ENCODE measurements around the gene NEDD4L. TPM values are rescaled to one million over a fixed set of nuclear protein-coding genes. Genes with fewer than 3 reads are reported as not detected.

The NEDD4L gene
- polyA plus RNA-seq, 1 experiment, result 14.1 TPM

GRCh38 chr18:58207520-58208152 lies 163.6 kb downstream of the NEDD4L start:
- Histone ChIP-seq H3K4me3 (ENCODE audit: low read depth, low read length) (no peak overlapping the region), H3K27me3 (ENCODE audit: control insufficient read depth, insufficient read depth, low read length) (no peaks in the 10 kb centered on the region), H3K36me3 (ENCODE audit: control insufficient read depth, insufficient read depth, low read length) (no peaks in the 10 kb centered on the region)
- DNase-seq (ENCODE audit: low read depth), result no peak
- POLR2A ChIA-PET, result interaction anchor here (0.6 kb wide), 1 partner anchor 14 kb away, joined by 6 read pairs; no protein-coding TSS in a partner anchor
- CTCF ChIA-PET, result no interaction called here
- no peak for TF ChIP-seq CTCF (IDR thresholded peaks at IDR 0.05; ENCODE audit: insufficient read depth, low read depth, low read length)

DNA sequence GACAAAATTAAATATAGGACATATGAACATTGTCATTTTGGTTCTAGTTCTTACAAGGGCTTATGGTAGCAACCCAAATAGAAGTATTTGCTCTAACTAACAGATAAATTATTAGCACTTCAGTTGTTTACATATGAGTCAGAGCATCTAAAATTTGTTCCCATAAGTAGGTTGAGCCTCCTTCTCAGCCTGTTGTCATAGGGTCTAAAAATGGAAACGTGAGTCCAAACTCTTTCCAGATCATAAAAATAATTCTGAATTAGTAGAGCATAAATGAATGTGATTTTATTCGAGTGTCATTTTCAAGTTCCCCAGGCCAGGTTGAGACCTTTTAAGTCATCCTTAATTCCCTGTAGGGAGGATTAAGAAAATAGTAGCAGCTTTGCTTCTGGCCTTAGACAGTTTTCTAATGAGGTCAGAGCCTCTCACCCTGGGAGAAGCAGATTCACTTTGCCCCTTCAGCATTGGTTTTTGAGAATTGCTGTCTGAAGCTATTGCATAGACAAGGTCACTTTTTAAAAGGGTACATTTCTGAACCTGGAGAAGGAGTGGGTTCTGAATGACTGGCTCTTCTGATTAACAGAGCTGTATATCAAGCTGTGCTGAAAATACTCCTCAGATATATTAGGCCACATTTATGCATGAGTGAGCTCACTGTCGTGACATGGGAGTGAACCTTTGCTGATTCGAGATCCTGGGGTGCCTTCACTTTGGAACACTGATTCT lies 164.3 kb downstream of the NEDD4L start:
- DNase-seq (ENCODE audit: low read depth), result peak; percentile 50

DNA sequence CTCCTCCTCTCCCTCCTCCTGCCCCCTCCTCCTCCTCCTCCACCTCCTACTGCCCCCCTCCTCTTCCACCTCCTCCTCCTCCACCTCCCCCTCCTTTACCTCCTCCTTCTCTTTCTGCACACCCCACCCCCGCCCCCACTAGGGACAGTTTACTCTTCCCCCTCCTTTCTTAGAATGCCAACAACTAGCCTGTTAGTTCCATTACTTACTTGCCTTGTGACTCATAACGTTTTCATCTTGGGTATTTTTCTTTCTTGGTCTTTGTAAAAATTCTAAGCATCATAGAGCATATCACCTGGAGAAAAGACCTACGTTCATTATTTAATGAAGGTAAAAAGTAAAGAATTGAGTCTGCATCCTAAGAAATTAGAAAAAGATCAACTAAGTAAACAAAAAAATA lies 165.3 kb downstream of the NEDD4L start:
- CTCF ChIA-PET, result no interaction called here
- no peak for DNase-seq (ENCODE audit: low read depth)
- TF ChIP-seq CTCF (IDR thresholded peaks at IDR 0.05; ENCODE audit: insufficient read depth, low read depth, low read length), result no peak
- POLR2A ChIA-PET, result no interaction called here
- H3K27me3 ChIP-seq (ENCODE audit: control insufficient read depth, insufficient read depth, low read length), result no peaks in the 10 kb centered on the region
- H3K4me3 ChIP-seq (ENCODE audit: low read depth, low read length), result no peak overlapping the region
- no peaks in the 10 kb centered on the region for H3K36me3 ChIP-seq (ENCODE audit: control insufficient read depth, insufficient read depth, low read length)

More for the DNA sequence above, 164.3 kb downstream of the NEDD4L start:
- no peak for TF ChIP-seq CTCF (IDR thresholded peaks at IDR 0.05; ENCODE audit: insufficient read depth, low read depth, low read length)
- POLR2A ChIA-PET, result no interaction called here
- Histone ChIP-seq H3K27me3 (ENCODE audit: control insufficient read depth, insufficient read depth, low read length) (no peaks in the 10 kb centered on the region), H3K36me3 (ENCODE audit: control insufficient read depth, insufficient read depth, low read length) (no peaks in the 10 kb centered on the region), H3K4me3 (ENCODE audit: low read depth, low read length) (no peak overlapping the region)
- CTCF ChIA-PET, result no interaction called here

- Histone ChIP-seq H3K36me3 (ENCODE audit: control insufficient read depth, insufficient read depth, low read length) (no peaks in the 10 kb centered on the region), H3K4me3 (ENCODE audit: low read depth, low read length) (no peak overlapping the region), H3K27me3 (ENCODE audit: control insufficient read depth, insufficient read depth, low read length) (no peaks in the 10 kb centered on the region)
- POLR2A ChIA-PET, result no interaction called here
- no peak for DNase-seq (ENCODE audit: low read depth)
- CTCF ChIA-PET, result no interaction called here
- no peak for TF ChIP-seq CTCF (IDR thresholded peaks at IDR 0.05; ENCODE audit: insufficient read depth, low read depth, low read length)
Observed at GRCh38 chr18:58211510-58211909, 167.5 kb downstream of the NEDD4L start.

DNA sequence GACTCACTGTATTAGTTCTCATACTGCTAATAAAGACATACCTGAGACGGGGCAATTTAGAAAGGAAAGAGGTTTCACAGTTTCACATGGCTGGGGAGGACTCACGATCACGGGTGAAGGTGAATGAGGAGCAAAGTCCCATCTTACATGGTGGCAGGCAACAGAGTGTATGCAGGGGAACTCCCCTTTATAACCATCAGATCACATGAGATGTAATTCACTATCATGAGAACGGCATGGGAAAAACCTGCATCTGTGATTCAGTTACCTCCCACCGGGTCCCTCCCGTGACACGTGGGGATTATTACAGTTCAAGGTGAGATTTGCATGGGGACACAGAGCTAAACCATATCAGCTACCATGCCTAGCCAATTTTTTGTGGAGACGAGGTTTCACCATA lies 168.2 kb downstream of the NEDD4L start:
- ChIA-PET CTCF (no interaction called here), POLR2A (no interaction called here)
- no peak overlapping the region for H3K4me3 ChIP-seq (ENCODE audit: low read depth, low read length)
- H3K36me3 ChIP-seq (ENCODE audit: control insufficient read depth, insufficient read depth, low read length), result no peaks in the 10 kb centered on the region
- DNase-seq (ENCODE audit: low read depth), result no peak
- no peaks in the 10 kb centered on the region for H3K27me3 ChIP-seq (ENCODE audit: control insufficient read depth, insufficient read depth, low read length)
- TF ChIP-seq CTCF (IDR thresholded peaks at IDR 0.05; ENCODE audit: insufficient read depth, low read depth, low read length), result no peak

All from BJ (cell line).